PC-9 (cell line): ENCODE measurements around the gene DZIP1. TPM values are rescaled to one million over a fixed set of nuclear protein-coding genes. Genes with fewer than 3 reads are reported as not detected.

Experiments
- BruUV-seq: library from RNA; stranded (reverse); fragments of 400-500 nt; replicated peaks from 2 replicates; lab custom pipeline; 2021; lab: Mats Ljungman, UMichigan
- CTCF ChIA-PET: fragments of 300-600 bp; sonication (Branson Sonifier 250); formaldehyde crosslinking; loops from one replicate; lab custom pipeline; 2022; ENCODE audit warnings: antibody characterized with exemption; lab: Charles Lee
- POLR2A ChIA-PET: fragments of 300-600 bp; sonication (Branson Sonifier 250); formaldehyde crosslinking; loops from one replicate; lab custom pipeline; 2022; ENCODE audit warnings: antibody characterized with exemption; ENCODE audit not compliant: unreplicated experiment; lab: Charles Lee
- DNase-seq, 2 experiments: peaks; one replicate each; pipeline versions ENCODE4 v3.0.0 to v3.0.0-alpha.2; 2015 to 2022; ENCODE audit warnings: mixed read lengths in 1 of 2
- H2AFZ ChIP-seq: fragments of 200-600 bp; sonication (generic); 2 replicates; pipeline ENCODE4 v1.8.1; 2017; ENCODE audit warnings: antibody characterized with exemption
- H3F3A ChIP-seq: fragments of 200-600 bp; sonication (generic); 2 replicates; pipeline ENCODE4 v1.8.1; 2017; ENCODE audit warnings: antibody characterized with exemption, mild to moderate bottlenecking, low read depth; ENCODE audit not compliant: insufficient read depth
- H3K27ac ChIP-seq: fragments of 200-600 bp; sonication (generic); 2 replicates; pipeline ENCODE4 v1.6.1; 2016; ENCODE audit warnings: mixed run types
- H3K27me3 ChIP-seq: fragments of 200-600 bp; sonication (generic); 2 replicates; pipeline ENCODE4 v1.6.1; 2016; ENCODE audit warnings: low read depth, mixed run types; ENCODE audit not compliant: insufficient read depth
- H3K36me3 ChIP-seq: fragments of 200-600 bp; sonication (generic); 2 replicates; pipeline ENCODE4 v1.6.1; 2016; ENCODE audit warnings: low read depth, mixed run types
- H3K4me1 ChIP-seq: fragments of 200-600 bp; sonication (generic); replicated peaks from 2 replicates; pipeline ENCODE4 v1.6.1; 2016; ENCODE audit warnings: mixed run types; ENCODE audit not compliant: insufficient read depth
- H3K4me2 ChIP-seq: fragments of 200-600 bp; sonication (generic); 2 replicates; pipeline ENCODE4 v1.6.1; 2017; ENCODE audit warnings: mixed run types
- H3K4me3 ChIP-seq: fragments of 200-600 bp; sonication (generic); 2 replicates; pipeline ENCODE4 v1.6.1; 2016; ENCODE audit warnings: mixed run types
- H3K79me2 ChIP-seq: fragments of 200-600 bp; sonication (generic); 2 replicates; pipeline ENCODE4 v1.6.1; 2017; ENCODE audit warnings: low read depth, mixed run types
- H3K9me2 ChIP-seq: fragments of 200-600 bp; sonication (generic); 2 replicates; pipeline ENCODE4 v1.8.1; 2017; ENCODE audit warnings: mild to moderate bottlenecking; ENCODE audit not compliant: insufficient read depth
- H3K9me3 ChIP-seq: fragments of 200-600 bp; sonication (generic); 2 replicates; pipeline ENCODE4 v1.8.1; 2016; ENCODE audit warnings: low read depth; ENCODE audit not compliant: insufficient read depth
- H4K20me1 ChIP-seq: fragments of 200-600 bp; sonication (generic); 2 replicates; pipeline ENCODE4 v1.8.1; 2017; ENCODE audit not compliant: insufficient read depth
- EZH2 ChIP-seq: fragments of 200-600 bp; sonication (generic); IDR thresholded peaks from 2 replicates; pipeline ENCODE4 v1.8.0; 2017; ENCODE audit warnings: antibody characterized with exemption, low read depth
- intact Hi-C: fragments of 100-400 bp; cut with micrococcal nuclease; formaldehyde crosslinking; loops from one replicate; pipeline ENCODE4 v1.10.0; 2022; ENCODE audit not compliant: unreplicated experiment
- total RNA-seq: library from RNA; stranded (reverse); gene quantifications from 2 replicates; pipeline ENCODE4 v1.2.3, GENCODE V29; 2021
- TF ChIP-seq, protein P1 (sequence below): fragments of 200-600 bp; sonication (generic); conservative IDR thresholded peaks from 2 replicates; pipeline ENCODE4 v1.6.1; 2017; ENCODE audit warnings: mixed run types, antibody characterized with exemption, mild to moderate bottlenecking, moderate library complexity

Gene DZIP1
- total RNA-seq, 1 experiment from 2014 or later, result not detected

DNA sequence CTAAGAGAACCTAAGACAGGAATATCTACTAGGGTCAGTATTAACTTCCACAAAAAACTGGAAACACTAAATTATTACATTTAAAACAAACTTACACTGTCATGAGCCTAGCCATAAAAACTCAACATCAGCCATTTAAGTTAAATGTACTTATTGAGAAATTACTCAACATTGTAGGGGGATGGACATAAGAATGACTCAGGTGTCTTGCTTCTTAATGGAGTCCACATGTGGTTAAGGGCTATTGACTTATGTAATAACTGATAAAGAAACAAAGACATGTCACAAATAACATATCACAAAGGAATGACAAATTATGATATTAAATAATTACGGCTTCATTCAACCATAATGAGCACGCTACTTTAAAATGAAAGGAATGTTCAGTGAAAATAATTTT is 55.8 kb downstream of the DZIP1 start:
- H3K36me3 ChIP-seq, result no peaks in the 10 kb centered on the region
- no TSS peak for BruUV-seq
- H2AFZ ChIP-seq, result no peak overlapping the region
- ChIA-PET POLR2A (no interaction called here), CTCF (no interaction called here)
- H4K20me1 ChIP-seq, result no peaks in the 10 kb centered on the region
- DNase-seq, result peak in 1 of 2 experiments; percentile 40
- no peaks in the 10 kb centered on the region for H3K79me2 ChIP-seq
- H3K4me2 ChIP-seq, result no peak overlapping the region
- H3K27me3 ChIP-seq, result no peaks in the 10 kb centered on the region
- TF ChIP-seq, protein P1, sequence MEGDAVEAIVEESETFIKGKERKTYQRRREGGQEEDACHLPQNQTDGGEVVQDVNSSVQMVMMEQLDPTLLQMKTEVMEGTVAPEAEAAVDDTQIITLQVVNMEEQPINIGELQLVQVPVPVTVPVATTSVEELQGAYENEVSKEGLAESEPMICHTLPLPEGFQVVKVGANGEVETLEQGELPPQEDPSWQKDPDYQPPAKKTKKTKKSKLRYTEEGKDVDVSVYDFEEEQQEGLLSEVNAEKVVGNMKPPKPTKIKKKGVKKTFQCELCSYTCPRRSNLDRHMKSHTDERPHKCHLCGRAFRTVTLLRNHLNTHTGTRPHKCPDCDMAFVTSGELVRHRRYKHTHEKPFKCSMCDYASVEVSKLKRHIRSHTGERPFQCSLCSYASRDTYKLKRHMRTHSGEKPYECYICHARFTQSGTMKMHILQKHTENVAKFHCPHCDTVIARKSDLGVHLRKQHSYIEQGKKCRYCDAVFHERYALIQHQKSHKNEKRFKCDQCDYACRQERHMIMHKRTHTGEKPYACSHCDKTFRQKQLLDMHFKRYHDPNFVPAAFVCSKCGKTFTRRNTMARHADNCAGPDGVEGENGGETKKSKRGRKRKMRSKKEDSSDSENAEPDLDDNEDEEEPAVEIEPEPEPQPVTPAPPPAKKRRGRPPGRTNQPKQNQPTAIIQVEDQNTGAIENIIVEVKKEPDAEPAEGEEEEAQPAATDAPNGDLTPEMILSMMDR, result no peak
- no peak for TF ChIP-seq EZH2
- intact Hi-C loops, result no loop called here
- H3F3A ChIP-seq, result no peaks in the 10 kb centered on the region
- peaks cover 3% of the 10 kb centered on the region; the same call in 1 of the 2 replicates for H3K9me3 ChIP-seq
- peaks cover 24% of the 10 kb centered on the region for H3K4me1 ChIP-seq
- H3K27ac ChIP-seq, result no peak overlapping the region
- H3K9me2 ChIP-seq, result no peaks in the 10 kb centered on the region
- no peak overlapping the region for H3K4me3 ChIP-seq

DNA sequence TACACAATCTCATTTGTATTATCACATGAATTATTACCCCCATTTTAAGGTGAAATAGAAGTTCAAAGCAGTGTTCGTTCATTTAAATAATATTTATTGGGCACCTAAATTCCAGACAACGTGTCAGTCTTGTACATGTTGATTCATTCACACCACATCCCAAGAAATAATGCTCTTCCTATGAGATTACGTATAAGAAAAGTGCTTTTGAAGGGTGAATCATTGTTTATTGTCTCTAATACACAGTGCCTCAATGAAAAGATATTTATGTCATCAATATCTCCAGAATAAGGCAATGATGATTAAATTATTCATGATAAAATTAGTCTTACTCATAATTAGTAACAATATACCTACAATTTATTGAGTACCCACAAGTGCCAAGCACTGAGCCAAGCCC is 56.4 kb downstream of the DZIP1 start:
- Histone ChIP-seq H3K4me3 (no peak overlapping the region), H3K9me3 (peaks cover 3% of the 10 kb centered on the region; the same call in 1 of the 2 replicates), H3K36me3 (no peaks in the 10 kb centered on the region), H3F3A (no peaks in the 10 kb centered on the region), H3K27me3 (no peaks in the 10 kb centered on the region), H3K79me2 (no peaks in the 10 kb centered on the region), H4K20me1 (no peaks in the 10 kb centered on the region), H3K4me2 (no peak overlapping the region), H3K9me2 (no peaks in the 10 kb centered on the region), H3K4me1 (peaks cover 24% of the 10 kb centered on the region), H3K27ac (no peak overlapping the region), H2AFZ (no peak overlapping the region)
- no TSS peak for BruUV-seq
- intact Hi-C loops, result no loop called here
- POLR2A ChIA-PET, result no interaction called here
- CTCF ChIA-PET, result no interaction called here
- TF ChIP-seq EZH2, result no peak
- TF ChIP-seq, protein P1, result no peak
- DNase-seq, result no peak

DNA sequence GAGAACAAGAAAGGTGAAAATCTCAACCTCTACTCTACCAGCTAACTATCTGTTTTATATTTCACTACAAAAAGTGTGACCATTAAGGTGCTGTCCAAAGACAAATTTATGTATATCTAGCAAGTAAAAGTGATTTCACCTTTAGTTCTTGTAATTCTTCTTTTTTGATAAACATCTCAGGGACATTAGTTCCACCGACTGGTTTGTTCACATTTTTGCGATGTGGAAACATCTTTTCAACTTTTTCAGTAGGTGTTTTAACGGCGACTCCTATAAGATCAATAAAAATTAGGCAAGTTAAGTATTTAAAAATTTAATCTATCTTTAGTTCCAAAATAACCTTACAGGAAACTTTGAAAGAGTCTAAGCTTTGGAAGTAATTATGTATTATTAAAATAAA is 58.6 kb downstream of the DZIP1 start:
- H3K79me2 ChIP-seq, result no peaks in the 10 kb centered on the region
- H3K9me2 ChIP-seq, result no peaks in the 10 kb centered on the region
- ChIA-PET CTCF (no interaction called here), POLR2A (no interaction called here)
- H3K4me1 ChIP-seq, result peaks cover 24% of the 10 kb centered on the region
- no peaks in the 10 kb centered on the region for H3F3A ChIP-seq
- H3K4me3 ChIP-seq, result no peak overlapping the region
- BruUV-seq, result no TSS peak
- no peak overlapping the region for H2AFZ ChIP-seq
- H4K20me1 ChIP-seq, result no peaks in the 10 kb centered on the region
- H3K27me3 ChIP-seq, result no peaks in the 10 kb centered on the region
- intact Hi-C loops, result no loop called here
- TF ChIP-seq, protein P1, result no peak
- TF ChIP-seq EZH2, result no peak
- DNase-seq, result peak in 1 of 2 experiments; percentile 57
- peaks cover 3% of the 10 kb centered on the region for H3K9me3 ChIP-seq
- no peak overlapping the region for H3K27ac ChIP-seq
- H3K36me3 ChIP-seq, result no peaks in the 10 kb centered on the region
- H3K4me2 ChIP-seq, result peak overlapping the region; percentile 35
